ENCODE data around the gene ADAMTS12.
"Not testable (repeated sequence)": the region's sequence is repeated elsewhere in the genome, so short reads cannot be mapped to it uniquely, and the experiment has no call there.

ADAMTS12 gene

GRCh38 chr5:33524476-33524875, 367.3 kb downstream of the ADAMTS12 start:
- no peak for DNase-seq (ENCODE audit: low read depth)

- DNase-seq (ENCODE audit: low read depth) = no peak
Observed at GRCh38 chr5:33523208-33523771, 368.5 kb downstream of the ADAMTS12 start.

- DNase-seq (ENCODE audit: low read depth) = no peak
Observed at GRCh38 chr5:33516421-33516820, 375.4 kb downstream of the ADAMTS12 start.

GRCh38 chr5:33515366-33515765, 376.4 kb downstream of the ADAMTS12 start:
- not testable (repeated sequence) for DNase-seq (ENCODE audit: low read depth)

GRCh38 chr5:33513462-33514185, 378.2 kb downstream of the ADAMTS12 start:
- no peak for DNase-seq (ENCODE audit: low read depth)

GRCh38 chr5:33509036-33509435, 382.8 kb downstream of the ADAMTS12 start:
- no peak for DNase-seq (ENCODE audit: low read depth)

- DNase-seq (ENCODE audit: low read depth) = no peak
Observed at GRCh38 chr5:33507426-33507825, 384.4 kb downstream of the ADAMTS12 start.

- no peak for DNase-seq (ENCODE audit: low read depth)
Observed at GRCh38 chr5:33504570-33504969, 387.2 kb downstream of the ADAMTS12 start.

GRCh38 chr5:33501899-33502298, 389.9 kb downstream of the ADAMTS12 start:
- no peak for DNase-seq (ENCODE audit: low read depth)

GRCh38 chr5:33501260-33501659, 390.5 kb downstream of the ADAMTS12 start:
- DNase-seq (ENCODE audit: low read depth) = no peak

- no peak for DNase-seq (ENCODE audit: low read depth)
Observed at GRCh38 chr5:33494466-33494865, 397.3 kb downstream of the ADAMTS12 start.

- no peak for DNase-seq (ENCODE audit: low read depth)
Observed at GRCh38 chr5:33491941-33492340, 399.8 kb downstream of the ADAMTS12 start.

GRCh38 chr5:33490071-33490665, 401.6 kb downstream of the ADAMTS12 start:
- DNase-seq (ENCODE audit: low read depth) = no peak

- no peak for DNase-seq (ENCODE audit: low read depth)
Observed at GRCh38 chr5:33489481-33490067, 402.2 kb downstream of the ADAMTS12 start.

- DNase-seq (ENCODE audit: low read depth) = no peak
Observed at GRCh38 chr5:33488558-33489355, 403.0 kb downstream of the ADAMTS12 start.

- no peak for DNase-seq (ENCODE audit: low read depth)
Observed at GRCh38 chr5:33487236-33487635, 404.6 kb downstream of the ADAMTS12 start.

- DNase-seq (ENCODE audit: low read depth) = no peak
Observed at GRCh38 chr5:33482335-33482734, 409.5 kb downstream of the ADAMTS12 start.

GRCh38 chr5:33480876-33481275, 410.9 kb downstream of the ADAMTS12 start:
- no peak for DNase-seq (ENCODE audit: low read depth)

GRCh38 chr5:33479311-33479710, 412.5 kb downstream of the ADAMTS12 start:
- no peak for DNase-seq (ENCODE audit: low read depth)

- DNase-seq (ENCODE audit: low read depth) = no peak
Observed at GRCh38 chr5:33477816-33478215, 414.0 kb downstream of the ADAMTS12 start.

GRCh38 chr5:33476992-33477391, 414.8 kb downstream of the ADAMTS12 start:
- DNase-seq (ENCODE audit: low read depth) = no peak

GRCh38 chr5:33475706-33476105, 416.1 kb downstream of the ADAMTS12 start:
- no peak for DNase-seq (ENCODE audit: low read depth)
